Pancreas (tissue), 10 donors: ENCODE results near the gene DEPDC5. TPM values are rescaled to one million over a fixed set of nuclear protein-coding genes. Genes with fewer than 3 reads are reported as not detected.

Experiments used
- ATAC-seq, 4 donors: fragments of 200-7000 bp; cut with Tn5 transposase; one replicate each; pipeline versions ENCODE4 v1.8.0 to v1.9.1; 2020; ENCODE audit warnings: mild to moderate bottlenecking in 4 of 4, moderate library complexity in 4 of 4
- DNase-seq, 6 donors: peaks; one replicate each; pipeline ENCODE4 v3.0.0-alpha.2; 2020
- FAIRE-seq: peaks from 2 replicates; lab custom pipeline; 2012; peaks lifted over from hg19 to GRCh38; lab: Jason Lieb, UNC
- H3K27ac ChIP-seq, 4 donors: fragments of 200-600 bp; sonication (generic); 1 replicate in 3 of 4; 2 replicates in 1 of 4; pipeline versions ENCODE4 v1.5.0 to v1.8.0; 2020
- H3K27me3 ChIP-seq, 4 donors: fragments of 200-600 bp; one replicate each; pipeline ENCODE4 v1.8.0; 2021
- H3K36me3 ChIP-seq, 3 donors: fragments of 200-600 bp; sonication (generic) in 1 of 3; one replicate each; pipeline versions ENCODE4 v1.5.0 to v1.8.0; 2020 to 2021
- H3K4me1 ChIP-seq, 3 donors: fragments of 200-600 bp; one replicate each; pipeline ENCODE4 v1.8.0; 2021
- H3K4me3 ChIP-seq, 4 donors: fragments of 200-600 bp; sonication (generic) in 2 of 4; one replicate each; pipeline versions ENCODE4 v1.5.0 to v1.8.0; 2020 to 2021
- H3K9me3 ChIP-seq, 4 donors: fragments of 200-600 bp; one replicate each; pipeline ENCODE4 v1.8.0; 2021
- WGBS, 2 donors: extraction: QIAGEN DNeasy Blood & Tissue Kit; methylation state at CpG; one replicate each; pipeline ENCODE4 v1.1.7; 2013; 5-methylcytosine and 5-hydroxymethylcytosine counted together
- intact Hi-C, 3 donors: fragments of 100-400 bp; cut with DNase I; formaldehyde crosslinking; loops; one replicate each; pipeline versions ENCODE4 v1.11.1 to v1.14.2; 2022
- polyA plus RNA-seq, 2 donors: library from polyadenylated mRNA; stranded (reverse); fragments of 200-250 nt; gene quantifications; one replicate each; pipeline ENCODE4 v1.2.3, GENCODE V29; 2013
- total RNA-seq, 6 donors: library from RNA; stranded (reverse); fragmentation: NEBNext Ultra II Directional in 4 of 6; extraction: Animal tissue kit (Norgen Biotek cat#: 25700) in 4 of 6; gene quantifications; one replicate each; pipeline versions ENCODE4 v1.2.1 to v1.2.4, GENCODE V29; 2021 to 2023
- TF ChIP-seq, protein P1 (sequence below), 4 donors: fragments of 200-600 bp; sonication (generic) in 3 of 4; IDR thresholded peaks; one replicate each; pipeline versions ENCODE4 v1.5.0 to v1.8.0; 2021; ENCODE audit warnings: antibody characterized with exemption in 4 of 4
- donor health status: healthy with polysubstance abuse.
- donor health status: DM: no; HTN: no; CAD: no; lungs with moderate emphysema.
- donor health status: DM: no; HTN: no; CAD: no.
- donor health status: control.
- donor health status: control.
- donor health status: Bipolar disorder and iron deficiency.
- donor health status: DM: yes; HTN: yes; CAD: no.
- donor health status: DM: no; HTN: no; CAD: no.
- donor health status: DM: no; HTN: no; CAD: no.
- donor health status: DM: yes; HTN: yes; CAD: no.

The DEPDC5 gene
- total and polyA plus RNA-seq, 8 donors = 5.9 to 17.2 (median 9.0) TPM

DNA sequence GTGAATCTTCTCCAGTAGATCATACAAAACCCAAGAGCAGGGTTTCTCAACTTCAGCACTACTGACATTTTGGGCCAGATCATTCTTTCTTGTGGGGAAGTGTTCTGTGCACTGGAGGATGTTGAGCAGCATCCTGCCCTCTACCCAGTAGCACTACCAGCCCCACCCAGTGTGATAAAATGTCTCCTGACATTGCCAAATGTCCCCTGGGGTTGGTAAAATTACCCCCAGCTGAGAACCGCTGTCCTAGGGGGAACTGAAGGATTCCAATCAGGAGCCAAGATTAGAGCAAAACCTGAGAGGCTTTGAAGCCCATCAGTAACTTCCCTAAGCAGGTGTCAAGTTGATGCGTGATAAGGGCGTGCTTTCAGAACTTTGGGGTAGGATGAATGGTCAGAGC, 129.2 kb downstream of the DEPDC5 start:
- FAIRE-seq (no peak), ATAC-seq (no peak), DNase-seq (no peak)
- Histone ChIP-seq H3K9me3 (no peaks in the 10 kb centered on the region), H3K36me3 (peaks cover 0 to 5% (median 0%) of the 10 kb centered on the region in 3 donors), H3K27me3 (no peaks in the 10 kb centered on the region), H3K4me1 (peaks cover 0 to 4% (median 0%) of the 10 kb centered on the region in 3 donors), H3K27ac (no peak overlapping the region), H3K4me3 (no peak overlapping the region)
- 84% methylated on average over 3 of the region's 3 CpGs for whole genome bisulfite sequencing, 2 donors
- TF ChIP-seq, protein P1, sequence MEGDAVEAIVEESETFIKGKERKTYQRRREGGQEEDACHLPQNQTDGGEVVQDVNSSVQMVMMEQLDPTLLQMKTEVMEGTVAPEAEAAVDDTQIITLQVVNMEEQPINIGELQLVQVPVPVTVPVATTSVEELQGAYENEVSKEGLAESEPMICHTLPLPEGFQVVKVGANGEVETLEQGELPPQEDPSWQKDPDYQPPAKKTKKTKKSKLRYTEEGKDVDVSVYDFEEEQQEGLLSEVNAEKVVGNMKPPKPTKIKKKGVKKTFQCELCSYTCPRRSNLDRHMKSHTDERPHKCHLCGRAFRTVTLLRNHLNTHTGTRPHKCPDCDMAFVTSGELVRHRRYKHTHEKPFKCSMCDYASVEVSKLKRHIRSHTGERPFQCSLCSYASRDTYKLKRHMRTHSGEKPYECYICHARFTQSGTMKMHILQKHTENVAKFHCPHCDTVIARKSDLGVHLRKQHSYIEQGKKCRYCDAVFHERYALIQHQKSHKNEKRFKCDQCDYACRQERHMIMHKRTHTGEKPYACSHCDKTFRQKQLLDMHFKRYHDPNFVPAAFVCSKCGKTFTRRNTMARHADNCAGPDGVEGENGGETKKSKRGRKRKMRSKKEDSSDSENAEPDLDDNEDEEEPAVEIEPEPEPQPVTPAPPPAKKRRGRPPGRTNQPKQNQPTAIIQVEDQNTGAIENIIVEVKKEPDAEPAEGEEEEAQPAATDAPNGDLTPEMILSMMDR (IDR thresholded peaks at IDR 0.05) = no peak
- intact Hi-C loops = loop anchor here in 1 of 3 donors (5.0 kb wide), 1 partner anchor 69 kb away; no protein-coding TSS in a partner anchor

GRCh38 chr22:31883989-31884388, 130.2 kb downstream of the DEPDC5 start:
- Histone ChIP-seq H3K4me1 (peaks cover 0 to 4% (median 0%) of the 10 kb centered on the region in 3 donors), H3K36me3 (peaks cover 0 to 5% (median 0%) of the 10 kb centered on the region in 3 donors), H3K4me3 (no peak overlapping the region), H3K9me3 (no peaks in the 10 kb centered on the region), H3K27ac (no peak overlapping the region), H3K27me3 (no peaks in the 10 kb centered on the region)
- WGBS, 2 donors = 81 to 86% methylated on average over 6 of the region's 6 CpGs
- intact Hi-C loops = loop anchor here in 1 of 3 donors (5.0 kb wide), 1 partner anchor 68 kb away; no protein-coding TSS in a partner anchor
- no peak for ATAC-seq
- no peak for DNase-seq
- TF ChIP-seq, protein P1 (IDR thresholded peaks at IDR 0.05) = no peak
- FAIRE-seq = no peak

DNA sequence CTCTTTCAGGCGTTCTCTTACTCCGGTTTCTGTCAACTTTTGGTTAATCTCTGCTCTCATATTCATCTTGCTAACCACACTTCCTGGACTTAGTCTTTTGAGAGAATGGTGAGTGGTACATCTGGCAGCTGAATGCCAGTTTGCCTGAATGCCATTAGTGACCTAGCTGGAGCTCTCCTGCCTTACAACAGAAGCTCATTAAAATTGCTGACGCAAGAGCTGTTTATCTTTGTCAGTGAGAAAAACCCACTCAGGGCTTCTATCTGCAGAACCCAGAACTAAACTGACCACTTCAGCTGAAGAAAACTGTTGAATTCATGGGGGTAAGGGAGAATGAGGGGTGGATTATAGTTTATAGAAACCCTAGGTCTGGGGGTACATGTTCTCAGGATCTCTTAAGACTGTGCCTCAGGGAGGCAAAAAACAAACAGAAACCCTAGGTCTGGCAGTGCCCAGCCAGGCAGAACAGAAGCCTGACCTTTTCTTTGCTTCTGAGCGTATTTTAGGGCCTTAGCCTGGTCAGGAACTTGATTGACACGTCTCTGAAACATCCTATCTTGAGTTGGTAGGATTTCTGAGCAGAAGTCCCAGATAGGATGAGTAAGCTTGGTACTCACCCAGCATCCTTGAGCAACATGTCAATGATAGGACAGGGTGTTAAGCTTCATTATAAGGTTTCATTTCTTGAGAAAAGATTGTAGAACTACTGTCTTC, 137.7 kb downstream of the DEPDC5 start:
- H3K9me3 ChIP-seq = no peaks in the 10 kb centered on the region
- no peaks in the 10 kb centered on the region for H3K27me3 ChIP-seq
- H3K4me1 ChIP-seq = no peaks in the 10 kb centered on the region
- TF ChIP-seq, protein P1 (IDR thresholded peaks at IDR 0.05) = no peak
- DNase-seq = no peak
- intact Hi-C loops = no loop called here
- H3K27ac ChIP-seq = no peak overlapping the region
- ATAC-seq = peak in 2 of 4 donors; percentile 38 to 72
- no peak for FAIRE-seq
- peaks cover 0 to 6% (median 0%) of the 10 kb centered on the region in 3 donors for H3K36me3 ChIP-seq
- H3K4me3 ChIP-seq = no peak overlapping the region
- 80 to 82% methylated on average over 5 of the region's 5 CpGs for WGBS, 2 donors

DNA sequence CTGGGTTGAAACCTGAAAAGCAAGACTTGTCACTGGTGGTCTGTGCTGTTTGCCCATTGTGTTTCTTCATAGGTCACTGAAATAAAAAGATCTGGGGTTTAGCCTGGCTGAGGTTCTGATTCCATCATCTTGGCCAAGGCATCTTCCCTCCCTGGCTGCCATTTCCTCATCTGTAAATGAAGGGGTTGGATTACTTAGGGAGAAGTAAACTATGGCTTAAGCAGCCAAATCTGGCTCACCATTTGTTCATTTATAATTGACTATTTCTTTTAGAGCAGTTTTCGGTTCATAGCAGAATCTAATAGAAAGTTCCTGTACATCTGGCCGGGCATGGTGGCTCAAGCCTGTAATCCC, 138.2 kb downstream of the DEPDC5 start:
- intact Hi-C loops = no loop called here
- Histone ChIP-seq H3K27ac (no peak overlapping the region), H3K4me3 (no peak overlapping the region), H3K27me3 (no peaks in the 10 kb centered on the region), H3K4me1 (no peaks in the 10 kb centered on the region), H3K36me3 (peaks cover 0 to 6% (median 0%) of the 10 kb centered on the region in 3 donors), H3K9me3 (no peaks in the 10 kb centered on the region)
- TF ChIP-seq, protein P1 (IDR thresholded peaks at IDR 0.05) = no peak
- no peak for ATAC-seq
- FAIRE-seq = no peak
- DNase-seq = no peak
- 98% methylated on average over 2 of the region's 2 CpGs for WGBS, 2 donors

- peak in 1 of 4 donors; percentile 40 for ATAC-seq
- H3K4me3 ChIP-seq = no peak overlapping the region
- H3K27ac ChIP-seq = no peak overlapping the region
- FAIRE-seq = no peak
- TF ChIP-seq, protein P1 (IDR thresholded peaks at IDR 0.05) = no peak
- intact Hi-C loops = no loop called here
- DNase-seq = no peak
- WGBS, 2 donors = 71 to 79% methylated on average over 6 of the region's 6 CpGs
- H3K36me3 ChIP-seq = peaks cover 0 to 6% (median 0%) of the 10 kb centered on the region in 3 donors
- H3K27me3 ChIP-seq = no peaks in the 10 kb centered on the region
- no peaks in the 10 kb centered on the region for H3K9me3 ChIP-seq
- H3K4me1 ChIP-seq = no peaks in the 10 kb centered on the region
Measured at GRCh38 chr22:31893460-31893859, 139.6 kb downstream of the DEPDC5 start.
